NCI-H774 (cell line): ENCODE measurements around the gene FABP3.
A peak's percentile ranks its signal among the peaks of the same experiment; 100 is the strongest.

Experiments
- DNase-seq: peaks from one replicate; lab custom pipeline; 2025; lab: John Stamatoyannopoulos, UW

Gene FABP3

DNA sequence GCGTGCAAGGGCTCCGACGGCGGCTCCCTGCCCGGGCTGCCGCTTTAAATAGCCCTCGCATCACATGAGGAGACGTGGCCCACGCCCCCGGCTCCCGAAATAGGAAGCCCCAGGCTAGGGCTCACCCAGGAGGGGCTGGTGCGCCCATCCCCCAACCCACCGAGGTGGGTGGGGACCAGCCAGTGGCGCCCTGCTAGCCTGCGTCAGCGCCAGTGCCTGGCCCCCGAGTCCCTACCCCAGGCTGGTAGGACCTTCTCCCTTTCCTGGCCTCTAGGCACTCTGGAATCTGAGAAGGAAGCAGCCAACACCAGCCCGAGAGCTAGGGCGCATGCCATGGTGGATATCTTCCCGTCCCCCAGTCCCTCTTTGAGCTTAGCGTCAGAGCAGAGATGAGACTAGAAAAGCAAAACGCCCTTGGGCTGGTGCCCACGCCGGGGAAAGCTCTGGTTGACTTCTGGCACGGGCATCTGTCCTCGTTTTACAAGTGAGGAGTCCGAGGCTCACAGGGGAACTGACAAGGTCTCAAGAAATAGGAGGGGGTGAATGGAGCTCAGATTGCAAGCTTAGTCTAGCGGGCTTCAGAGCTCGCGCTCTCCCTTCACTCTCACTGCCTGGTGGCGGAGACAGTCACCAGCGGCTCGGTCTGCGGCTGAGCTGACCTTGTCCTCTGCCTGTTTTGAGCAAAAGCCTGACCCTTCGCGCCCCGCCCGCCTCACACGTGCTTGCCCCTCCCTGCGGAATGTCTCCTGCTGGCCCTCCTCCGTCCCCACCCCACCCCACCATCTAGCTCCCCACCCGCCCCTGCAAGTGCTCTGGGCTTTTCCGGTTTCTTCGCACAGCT, at the start of gene FABP3:
FABP3 (minus strand) TSS at position 21 of the 841 bp plus-strand sequence. CDS start 62 bp downstream, outside the sequence.
- peak; percentile 29 for DNase-seq

DNA sequence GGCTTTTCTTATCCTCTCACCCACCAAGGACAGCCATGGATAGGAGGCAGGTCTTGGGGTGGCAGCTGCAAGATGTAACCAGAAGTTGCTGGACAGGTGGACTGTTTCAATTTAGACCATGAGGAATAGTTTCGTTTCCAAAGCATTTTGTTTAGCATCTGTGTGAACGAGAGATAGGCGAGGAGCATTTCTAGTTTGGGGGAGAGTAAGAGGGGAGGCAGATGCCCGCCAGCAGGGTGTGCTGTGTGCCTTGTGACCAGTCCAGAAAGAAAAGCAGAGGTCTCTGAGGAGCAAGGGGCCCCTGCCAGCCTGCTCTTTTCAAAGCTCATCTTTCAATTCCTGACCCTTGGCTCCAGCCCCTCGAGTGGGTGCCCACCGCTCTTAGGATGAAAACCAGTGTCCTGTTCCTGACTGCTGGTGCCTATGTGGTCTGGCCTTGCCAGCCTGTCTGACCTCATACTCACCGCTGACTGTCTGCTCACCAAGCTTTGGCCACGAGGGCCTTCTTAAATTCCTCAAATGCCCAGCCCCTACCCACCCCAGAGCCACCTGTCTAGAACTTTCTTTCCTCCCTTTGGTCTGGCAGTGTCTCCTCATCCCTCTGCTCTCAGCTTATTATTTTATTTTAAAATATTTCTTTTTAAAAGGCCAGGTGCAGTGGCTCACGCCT, 48.6 kb upstream of the FABP3 start:
- DNase-seq = no peak

DNA sequence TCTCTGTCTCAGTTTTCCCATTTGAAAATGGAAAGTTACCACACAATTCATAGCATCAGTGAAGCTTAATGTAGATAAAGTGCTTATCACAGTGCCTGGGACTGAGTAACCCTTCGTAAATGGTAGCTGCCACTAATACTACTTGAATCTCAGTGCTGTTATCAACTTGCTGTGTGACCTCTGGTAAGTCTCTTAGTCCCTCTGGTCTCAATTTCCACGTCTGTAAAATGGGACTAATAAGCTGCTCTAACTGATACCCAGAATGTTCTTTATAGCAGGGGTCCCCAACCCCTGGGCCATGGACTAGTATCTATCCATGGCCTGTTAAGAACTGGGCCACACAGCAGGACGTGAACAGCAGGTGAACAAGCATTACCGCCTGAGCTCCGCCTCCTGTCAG, 47.8 kb upstream of the FABP3 start:
- no peak for DNase-seq

DNA sequence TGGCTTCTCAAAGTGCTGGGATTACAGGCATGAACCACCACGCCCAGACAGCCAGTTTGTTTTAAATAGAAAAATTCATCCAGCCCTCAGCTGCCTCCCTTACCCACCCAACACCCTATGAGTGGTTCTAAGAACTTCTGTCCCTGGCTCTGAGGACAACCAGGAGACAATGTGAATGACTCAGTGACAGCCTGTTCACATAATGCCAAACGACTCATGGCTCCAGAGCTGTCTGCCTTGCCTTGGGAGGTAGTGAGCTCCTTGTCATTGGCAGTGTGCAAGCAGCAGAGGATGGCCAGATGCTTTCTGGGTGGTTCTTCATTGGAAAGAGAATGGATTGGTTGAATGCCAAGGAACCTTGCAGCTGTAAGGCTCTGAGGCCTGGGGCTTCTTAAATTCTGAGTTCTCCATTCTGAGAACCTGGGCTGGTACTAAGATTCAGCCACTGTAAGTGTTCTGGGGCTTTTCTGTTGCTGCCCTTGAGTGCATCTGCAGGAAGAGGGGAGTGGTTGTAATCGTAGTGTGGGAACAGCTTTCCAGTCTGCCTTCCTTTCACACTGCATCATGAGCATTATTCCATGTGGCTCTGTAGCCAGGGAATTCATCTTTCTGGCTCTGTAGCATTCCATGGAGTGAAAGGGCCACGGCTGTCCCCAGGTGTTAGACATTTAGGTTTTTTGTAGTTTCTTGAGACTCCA, 45.9 kb upstream of the FABP3 start:
- DNase-seq = no peak

DNA sequence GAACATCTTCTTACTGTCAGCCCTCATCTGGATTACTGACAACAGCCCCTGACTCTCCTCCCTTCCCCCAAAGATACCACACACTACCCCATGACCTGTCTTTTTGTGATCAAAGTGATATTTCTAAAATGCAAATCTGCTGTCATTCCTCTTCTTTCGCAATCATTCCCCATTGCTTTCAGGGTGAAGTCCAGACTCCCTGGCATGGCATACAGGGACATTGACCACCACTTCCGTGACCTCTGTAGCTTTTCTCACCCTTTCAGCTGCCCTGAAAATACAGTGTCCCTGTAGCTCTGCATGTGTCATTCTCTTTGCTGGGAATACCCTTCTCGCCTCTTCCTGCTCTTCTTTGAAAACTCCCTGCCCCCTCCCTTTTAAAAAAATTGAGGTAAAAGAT, 44.3 kb upstream of the FABP3 start:
- DNase-seq = no peak

DNA sequence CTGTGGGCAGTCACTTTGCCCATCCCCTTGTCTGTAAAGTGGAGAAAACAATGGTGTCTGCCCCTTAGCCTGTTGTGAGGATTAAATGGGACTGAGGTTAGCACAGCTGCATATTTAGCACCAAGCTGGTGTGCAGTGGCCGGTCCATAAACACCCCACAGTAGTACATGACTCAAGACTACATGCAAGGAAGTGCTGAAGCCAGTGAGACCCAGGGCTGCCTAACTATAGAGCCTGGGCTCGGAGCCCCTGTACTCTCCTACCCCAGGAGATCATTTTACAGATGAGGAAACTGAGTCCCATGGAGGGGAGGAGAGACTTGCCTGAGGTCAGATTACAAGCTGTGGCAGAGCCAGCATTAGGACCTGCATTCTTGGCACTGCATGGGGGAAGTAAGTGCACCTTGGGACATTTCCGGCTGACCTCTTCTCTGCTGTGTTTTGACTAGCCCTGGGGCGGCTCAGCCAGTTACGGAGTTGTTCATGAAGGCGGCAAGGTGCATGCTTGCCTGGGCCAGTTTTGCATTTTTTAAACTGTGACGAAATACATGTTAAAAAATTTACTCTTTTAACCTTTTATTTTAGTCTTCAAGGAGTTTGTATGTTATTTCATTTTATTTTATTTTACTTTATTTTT, 43.3 kb upstream of the FABP3 start:
- DNase-seq = no peak

DNA sequence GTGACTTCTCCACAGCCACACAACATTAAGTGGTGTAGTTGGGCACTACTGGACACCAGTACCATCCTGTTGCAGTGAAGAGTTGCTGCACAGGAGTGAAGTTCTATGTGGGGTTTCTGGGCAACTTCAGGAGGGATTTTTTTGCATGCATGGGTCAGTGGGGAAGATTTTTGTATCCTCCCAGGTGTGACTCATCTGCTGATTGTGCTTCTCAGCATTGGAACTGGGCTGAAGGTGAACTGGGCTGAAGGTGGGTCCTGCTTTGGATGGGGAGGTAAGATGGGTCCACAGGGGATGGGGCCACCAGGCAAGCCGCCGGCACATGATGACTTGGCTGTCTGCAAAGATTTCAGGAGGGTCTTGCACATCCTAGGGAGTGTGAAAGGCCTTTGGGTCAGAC, 42.8 kb upstream of the FABP3 start:
- DNase-seq = no peak

DNA sequence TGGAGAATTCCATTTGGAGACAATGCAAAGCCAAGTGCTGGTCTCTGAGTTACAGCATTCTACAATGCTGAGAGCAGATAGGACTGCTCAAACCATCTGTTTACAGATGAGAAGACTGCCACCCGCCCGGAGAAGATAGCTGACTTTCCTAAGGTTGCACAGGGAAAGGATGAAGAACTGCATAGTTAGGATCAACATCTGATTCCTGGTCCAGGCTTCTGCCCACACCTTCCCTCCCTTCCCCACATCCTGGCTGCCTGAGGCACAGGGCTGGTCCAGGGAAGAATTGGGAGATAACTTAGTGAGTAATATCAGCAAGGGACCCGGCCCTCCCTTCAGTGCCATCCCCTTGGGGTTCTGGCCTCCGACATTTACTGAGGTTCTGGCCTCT, 42.1 kb upstream of the FABP3 start:
- DNase-seq = no peak

DNA sequence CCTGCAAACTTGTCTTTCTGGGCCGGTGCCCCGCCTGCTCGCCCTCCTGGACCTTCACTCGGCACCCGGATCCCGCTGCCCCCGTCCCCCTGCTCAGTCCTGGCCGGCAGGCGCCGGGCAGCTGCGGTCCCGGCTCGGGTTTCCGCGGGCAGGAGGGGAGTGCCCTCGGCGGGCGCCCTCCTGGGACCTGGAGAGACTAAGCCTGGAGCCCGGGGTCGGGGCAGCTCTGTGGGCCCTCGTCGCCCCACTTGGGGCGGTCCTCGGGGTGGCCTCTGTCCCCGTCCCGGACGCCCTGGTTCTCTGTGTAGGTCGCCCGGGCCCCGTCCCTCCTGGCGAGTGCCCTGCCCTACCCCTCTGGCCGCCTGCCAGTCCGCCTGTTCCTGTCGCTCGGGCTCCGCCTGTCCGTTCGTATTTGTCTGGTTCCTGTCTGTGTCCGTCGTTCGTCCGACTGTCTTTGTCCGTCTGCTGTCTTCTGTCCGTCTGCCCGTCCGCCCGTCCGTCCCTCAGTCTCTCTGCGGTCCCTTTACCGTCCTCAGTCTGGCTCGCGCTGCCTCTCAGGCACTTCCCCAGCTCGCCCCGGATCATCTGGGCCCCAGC, 40.6 kb upstream of the FABP3 start:
- DNase-seq = peak; percentile 74

DNA sequence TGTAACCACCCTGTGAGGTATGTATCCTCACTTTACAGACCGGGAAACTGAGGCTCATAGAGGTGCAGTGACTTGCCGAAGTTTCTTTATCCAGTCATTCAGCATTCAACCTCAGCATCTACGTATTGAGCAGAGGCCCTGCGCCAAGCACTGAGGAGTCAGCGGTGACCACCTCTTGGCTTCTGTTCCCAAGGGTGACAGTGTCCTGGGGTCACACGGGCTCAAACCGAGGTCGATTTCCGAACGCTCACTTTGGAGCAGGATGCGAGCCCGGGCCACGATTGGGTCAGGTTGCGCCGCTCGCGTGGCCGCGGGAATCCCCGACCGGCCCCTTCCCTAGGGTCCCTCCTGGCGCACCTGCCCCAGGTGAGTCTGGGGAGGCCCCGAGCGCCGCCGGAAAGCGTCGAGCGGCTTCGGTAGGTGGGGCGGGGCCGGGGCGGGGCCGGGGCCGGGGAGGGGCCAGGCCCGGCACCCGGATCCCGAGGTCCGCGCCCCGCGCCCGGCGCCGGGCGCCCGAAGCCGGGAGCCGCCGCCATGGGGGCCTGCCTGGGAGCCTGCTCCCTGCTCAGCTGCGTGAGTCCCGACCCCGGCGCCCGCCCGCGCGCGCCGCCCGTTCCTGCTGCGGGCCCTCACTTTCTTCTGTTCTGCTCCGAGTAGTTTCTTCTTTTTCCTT, 40.0 kb upstream of the FABP3 start, which contains the start of gene SERINC2:
SERINC2 (plus strand) TSS at position 482 of the 673 bp plus-strand sequence; CDS start at position 535, 53 bp downstream.
- peak; percentile 90 for DNase-seq

DNA sequence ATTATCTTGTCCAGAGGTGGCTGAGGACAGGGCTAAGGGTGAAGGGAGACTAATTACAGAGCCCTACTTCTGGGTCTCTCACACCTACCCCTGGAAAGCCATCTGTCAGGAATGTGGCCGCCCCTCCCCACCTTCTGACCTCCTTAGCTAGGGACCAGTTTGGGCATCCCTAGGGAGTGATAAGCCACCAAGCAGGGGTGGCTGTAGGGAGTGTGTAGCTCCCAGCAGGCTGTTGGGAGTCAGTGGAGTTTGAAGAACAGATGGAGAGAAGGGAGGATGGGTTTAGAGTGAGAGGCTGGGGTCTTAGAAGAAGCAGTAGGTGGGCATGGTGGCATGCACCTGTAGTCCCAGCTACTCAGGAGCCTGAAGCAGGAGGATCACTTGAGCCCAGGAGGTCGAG, 39.3 kb upstream of the FABP3 start:
- no peak for DNase-seq

DNA sequence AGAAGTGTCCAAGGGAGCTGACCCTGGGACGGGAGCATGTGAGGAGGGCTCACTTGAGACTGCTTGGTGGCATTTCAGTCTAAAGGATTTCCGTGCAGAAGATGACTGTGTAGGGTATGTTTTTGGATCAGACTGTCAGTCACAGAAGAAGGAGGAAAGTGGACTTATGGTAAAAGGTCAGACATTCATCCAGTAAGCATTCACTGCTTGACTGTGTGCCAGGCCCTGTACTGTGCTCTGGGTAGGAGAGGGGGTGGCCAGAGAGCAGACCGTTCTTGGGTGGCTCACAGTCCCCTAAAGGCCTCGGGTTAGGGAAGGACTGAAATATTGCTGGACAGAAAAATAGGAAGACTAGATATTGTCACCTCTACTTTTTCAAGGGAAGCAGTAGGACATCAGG, 38.0 kb upstream of the FABP3 start:
- DNase-seq = no peak

DNA sequence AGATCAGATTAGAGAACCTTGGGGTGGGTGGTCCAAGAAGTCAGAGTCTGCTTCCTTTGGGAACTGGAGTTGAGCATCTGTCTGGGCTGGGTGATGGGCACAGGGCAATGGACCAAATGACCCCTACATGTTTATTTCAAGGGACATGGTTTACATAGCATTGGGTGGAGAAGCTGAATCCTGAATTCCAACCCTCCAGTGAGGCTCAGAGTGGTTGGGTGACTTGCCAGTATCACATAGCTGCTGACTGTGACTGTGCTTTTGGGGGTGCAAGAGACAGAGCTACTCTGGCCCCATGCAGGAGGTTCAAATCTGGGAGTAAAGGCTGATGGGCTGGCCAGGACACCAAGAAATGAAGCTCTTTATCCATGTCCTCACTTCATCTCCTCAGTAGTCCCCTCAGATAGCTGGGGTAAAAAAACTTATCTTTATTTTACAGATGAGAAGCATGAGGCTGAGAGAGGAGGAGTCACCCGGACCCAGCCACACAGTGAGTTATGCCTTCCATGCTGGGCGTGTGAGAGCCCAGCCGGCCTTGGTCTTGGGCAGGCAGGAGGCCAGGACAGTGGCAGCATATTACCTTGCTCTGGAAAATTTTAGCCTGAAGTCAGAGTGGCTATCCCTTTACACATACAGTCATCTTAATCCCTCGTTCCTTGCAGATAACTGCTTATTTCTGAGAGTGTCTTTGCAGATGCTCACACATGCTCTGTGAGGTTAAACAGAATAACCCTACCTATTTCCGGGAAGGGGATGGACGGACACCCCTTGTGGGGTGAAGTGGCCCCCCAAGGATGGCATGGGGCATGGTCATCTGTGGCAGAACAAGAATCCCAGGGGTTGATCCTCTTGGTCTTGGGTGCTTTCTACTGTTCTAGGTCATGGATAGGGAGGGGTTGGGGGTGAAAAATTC, 37.3 kb upstream of the FABP3 start:
- no peak for DNase-seq

DNA sequence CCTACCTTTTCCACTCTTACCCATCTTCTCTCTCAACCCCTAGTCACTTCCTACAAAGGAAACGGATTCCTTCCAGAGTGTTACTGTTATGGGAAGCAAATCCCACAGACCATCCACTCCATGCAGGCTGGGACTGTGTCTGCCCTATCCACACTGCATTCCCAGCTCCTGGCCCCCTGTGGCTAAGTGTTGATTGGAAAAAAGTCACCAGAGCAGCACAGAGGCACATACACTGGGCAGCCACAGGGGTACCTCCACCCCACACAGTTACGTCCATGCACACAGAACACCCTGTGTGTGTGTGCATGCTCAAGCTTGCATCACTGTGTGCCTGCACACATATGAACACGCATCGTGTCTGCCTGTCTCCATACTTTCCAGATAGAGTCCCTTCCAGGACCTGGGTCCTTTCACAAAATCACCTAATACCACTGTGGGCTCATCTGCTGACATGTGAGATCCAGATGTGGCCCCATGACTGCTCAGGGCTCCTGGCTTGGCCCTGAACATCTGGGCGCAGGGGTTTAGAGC, 36.0 kb upstream of the FABP3 start:
- DNase-seq = no peak

DNA sequence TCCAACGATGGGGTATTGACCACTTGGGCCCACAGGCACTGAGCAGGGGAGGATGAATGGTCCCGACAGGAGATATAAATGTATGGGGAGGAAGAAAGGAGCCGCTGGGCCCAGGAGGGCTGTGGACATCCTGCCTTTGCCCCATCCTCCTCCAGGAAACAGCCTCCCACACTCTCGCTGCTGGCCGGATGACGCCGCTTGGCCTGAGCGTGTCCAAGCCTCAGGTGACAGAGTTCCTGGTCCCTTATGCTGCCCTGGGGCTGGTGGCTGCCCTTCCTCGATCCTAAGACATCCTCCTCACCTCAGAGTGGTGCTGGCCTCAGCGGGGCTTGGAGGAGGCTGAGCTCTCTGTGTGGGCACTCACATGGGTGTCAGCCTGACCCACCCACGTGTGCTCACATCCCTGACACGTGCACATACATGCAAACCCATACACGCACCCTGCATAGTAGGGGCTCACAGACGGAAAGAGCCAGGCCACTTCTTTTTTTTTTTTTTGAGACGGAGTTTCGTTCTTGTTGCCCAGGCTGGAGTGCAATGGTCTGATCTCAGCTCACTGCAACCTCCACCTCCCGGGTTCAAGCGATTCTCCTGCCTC, 34.3 kb upstream of the FABP3 start:
- DNase-seq = no peak

DNA sequence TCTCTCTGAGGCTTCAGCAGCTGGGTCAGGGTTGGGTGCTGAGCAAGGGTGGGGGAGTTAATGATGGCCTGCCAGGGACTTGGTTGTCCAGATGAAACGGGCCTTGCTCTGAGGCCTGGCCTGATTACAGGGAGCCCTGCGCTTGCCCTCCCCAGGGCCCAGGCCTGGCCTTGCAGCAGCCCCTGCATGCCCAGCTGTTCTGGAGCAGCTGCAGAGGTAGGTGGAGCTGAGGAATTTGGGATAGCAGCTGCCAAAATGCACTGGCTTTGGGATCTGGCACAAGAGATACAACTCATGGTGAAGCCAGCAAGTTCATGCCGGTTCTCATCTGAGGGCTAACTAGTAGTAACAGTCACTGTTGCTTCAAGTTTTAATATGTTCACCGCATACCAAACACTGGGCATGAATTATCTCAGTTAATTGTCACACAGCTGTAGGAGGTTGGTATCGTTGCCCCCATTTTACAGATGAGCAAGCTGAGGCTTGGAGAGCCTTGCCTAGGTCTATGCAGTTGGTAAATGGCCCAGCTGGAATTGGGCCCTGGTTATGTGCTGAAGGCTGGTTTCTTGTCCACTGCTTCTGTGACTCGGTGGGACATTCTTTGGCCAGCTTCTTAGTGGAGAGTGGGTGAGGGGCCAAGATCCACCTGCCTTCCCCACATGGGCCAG, 32.8 kb upstream of the FABP3 start:
- DNase-seq = no peak

DNA sequence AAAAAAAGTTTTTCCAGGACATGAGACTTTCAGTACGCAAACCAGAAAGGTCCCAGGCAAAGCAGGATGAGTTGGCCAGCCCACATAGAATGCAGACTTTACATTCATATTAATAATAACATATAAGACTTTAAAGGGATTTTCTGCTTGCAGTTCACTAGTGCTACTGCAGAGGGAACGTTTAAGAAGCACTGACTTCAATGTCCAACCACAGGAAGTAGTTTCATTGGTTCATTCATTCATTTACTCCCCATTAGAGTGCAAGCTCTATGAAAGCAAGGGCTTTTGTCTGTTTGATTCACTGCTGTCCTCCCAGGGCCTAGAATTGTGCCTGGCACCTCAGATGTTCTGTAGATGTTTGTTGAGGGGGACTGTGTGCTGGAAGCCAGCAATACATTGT, 28.4 kb upstream of the FABP3 start:
- no peak for DNase-seq

DNA sequence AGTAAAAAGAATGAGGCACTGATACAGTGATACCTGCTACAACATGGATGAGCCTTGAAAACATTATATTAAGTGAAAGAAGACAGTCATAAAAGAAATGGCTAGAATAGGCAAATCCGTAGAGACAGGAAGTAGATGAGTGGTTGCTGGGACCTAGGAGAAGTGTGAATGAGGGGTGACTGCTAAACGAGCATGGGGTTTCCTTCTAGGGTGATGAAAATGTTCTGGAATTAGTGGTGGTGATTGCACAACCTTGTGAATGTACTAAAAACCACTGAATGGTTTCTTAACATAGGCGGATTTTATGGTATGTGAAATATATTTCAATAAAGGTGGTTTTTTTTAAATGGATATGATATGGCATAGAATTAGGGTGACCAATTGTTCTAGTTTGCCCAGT, 27.5 kb upstream of the FABP3 start:
- no peak for DNase-seq

DNA sequence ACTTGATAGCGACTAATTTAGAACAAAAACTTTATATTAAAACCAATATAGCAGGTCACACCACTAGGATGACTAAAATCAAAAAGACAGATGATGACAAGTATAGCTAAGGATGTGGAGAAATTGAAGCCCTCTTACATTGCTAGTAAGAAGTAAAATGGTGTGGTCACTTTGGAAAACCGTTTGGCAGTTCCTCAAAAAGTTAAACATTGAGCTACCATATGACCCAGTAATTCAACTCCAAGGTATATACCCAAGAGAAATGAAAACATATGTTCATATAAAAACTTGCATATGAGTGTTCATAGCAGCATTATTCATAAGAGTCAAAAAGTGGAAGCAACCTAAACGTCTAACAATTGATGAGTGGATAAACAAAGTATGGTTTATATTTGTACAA, 27.1 kb upstream of the FABP3 start:
- no peak for DNase-seq
